ENCODE measurements around the gene IPO5.
"Not testable (repeated sequence)": the region's sequence is repeated elsewhere in the genome, so short reads cannot be mapped to it uniquely, and the experiment has no call there.

GRCh38 chr13:98036564-98037302 lies 83.3 kb downstream of the IPO5 start:
- TF ChIP-seq, protein P1, sequence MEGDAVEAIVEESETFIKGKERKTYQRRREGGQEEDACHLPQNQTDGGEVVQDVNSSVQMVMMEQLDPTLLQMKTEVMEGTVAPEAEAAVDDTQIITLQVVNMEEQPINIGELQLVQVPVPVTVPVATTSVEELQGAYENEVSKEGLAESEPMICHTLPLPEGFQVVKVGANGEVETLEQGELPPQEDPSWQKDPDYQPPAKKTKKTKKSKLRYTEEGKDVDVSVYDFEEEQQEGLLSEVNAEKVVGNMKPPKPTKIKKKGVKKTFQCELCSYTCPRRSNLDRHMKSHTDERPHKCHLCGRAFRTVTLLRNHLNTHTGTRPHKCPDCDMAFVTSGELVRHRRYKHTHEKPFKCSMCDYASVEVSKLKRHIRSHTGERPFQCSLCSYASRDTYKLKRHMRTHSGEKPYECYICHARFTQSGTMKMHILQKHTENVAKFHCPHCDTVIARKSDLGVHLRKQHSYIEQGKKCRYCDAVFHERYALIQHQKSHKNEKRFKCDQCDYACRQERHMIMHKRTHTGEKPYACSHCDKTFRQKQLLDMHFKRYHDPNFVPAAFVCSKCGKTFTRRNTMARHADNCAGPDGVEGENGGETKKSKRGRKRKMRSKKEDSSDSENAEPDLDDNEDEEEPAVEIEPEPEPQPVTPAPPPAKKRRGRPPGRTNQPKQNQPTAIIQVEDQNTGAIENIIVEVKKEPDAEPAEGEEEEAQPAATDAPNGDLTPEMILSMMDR (IDR thresholded peaks at IDR 0.05), result not testable (repeated sequence)
- not testable (repeated sequence) for TF ChIP-seq EZH2phosphoT487 (IDR thresholded peaks at IDR 0.05)

All from neural progenitor cell (in vitro differentiated cells).